SJSA1 (cell line): ENCODE measurements around the gene TPCN2. TPM values are rescaled to one million over a fixed set of nuclear protein-coding genes. Genes with fewer than 3 reads are reported as not detected.

Experiments used
- DNase-seq, 2 experiments: peaks; one replicate each; pipeline ENCODE4 v3.0.0-alpha.2; 2015 to 2020; ENCODE audit warnings: low spot score in 2 of 2, low read depth in 1 of 2
- H3K27ac ChIP-seq: fragments of 250-450 bp; sonication (Bioruptor Pico); 2 replicates; pipeline ENCODE4 v1.5.1; 2020; ENCODE audit warnings: mild to moderate bottlenecking, moderate library complexity
- H3K27me3 ChIP-seq: fragments of 250-450 bp; sonication (Bioruptor Pico); replicated peaks from 2 replicates; pipeline ENCODE4 v1.5.1; 2020; ENCODE audit warnings: mild to moderate bottlenecking, moderate library complexity
- H3K36me3 ChIP-seq: fragments of 250-450 bp; sonication (Bioruptor Pico); 2 replicates; pipeline ENCODE4 v1.5.1; 2020; ENCODE audit warnings: mild to moderate bottlenecking
- H3K4me1 ChIP-seq: fragments of 250-450 bp; sonication (Bioruptor Pico); replicated peaks from 2 replicates; pipeline ENCODE4 v1.6.1; 2021; ENCODE audit warnings: mild to moderate bottlenecking
- H3K4me3 ChIP-seq: fragments of 250-450 bp; sonication (Bioruptor Pico); 2 replicates; pipeline ENCODE4 v1.5.1; 2020; ENCODE audit warnings: mild to moderate bottlenecking
- H3K9me3 ChIP-seq: fragments of 250-450 bp; sonication (Bioruptor Pico); replicated peaks from 2 replicates; pipeline ENCODE4 v1.5.1; 2020; ENCODE audit warnings: mild to moderate bottlenecking
- total RNA-seq: library from RNA; depleted of rRNA; stranded (reverse); fragments of >200 nt; shearing (Covaris generic); gene quantifications from 2 replicates; pipeline ENCODE4 v1.2.3, GENCODE V29; 2014

TPCN2 gene
- total RNA-seq, 1 experiment from 2014 or later: 24.1 TPM

GRCh38 chr11:69014084-69014851, 34.5 kb upstream of the TPCN2 start:
- Histone ChIP-seq H3K9me3 (no peaks in the 10 kb centered on the region), H3K36me3 (no peaks in the 10 kb centered on the region), H3K27ac (no peak overlapping the region), H3K4me1 (peaks cover 66% of the 10 kb centered on the region), H3K4me3 (no peak overlapping the region), H3K27me3 (no peaks in the 10 kb centered on the region)
- peak; percentile 65 to 69 for DNase-seq

GRCh38 chr11:69014898-69015549, 33.7 kb upstream of the TPCN2 start:
- Histone ChIP-seq H3K9me3 (no peaks in the 10 kb centered on the region), H3K27me3 (no peaks in the 10 kb centered on the region), H3K4me1 (peaks cover 58% of the 10 kb centered on the region), H3K36me3 (no peaks in the 10 kb centered on the region), H3K4me3 (no peak overlapping the region), H3K27ac (no peak overlapping the region)
- no peak for DNase-seq

GRCh38 chr11:69017951-69018350, 30.8 kb upstream of the TPCN2 start:
- no peak overlapping the region for H3K27ac ChIP-seq
- no peaks in the 10 kb centered on the region for H3K9me3 ChIP-seq
- H3K27me3 ChIP-seq: no peaks in the 10 kb centered on the region
- no peak for DNase-seq
- no peak overlapping the region for H3K4me3 ChIP-seq
- H3K36me3 ChIP-seq: no peaks in the 10 kb centered on the region
- peaks cover 29% of the 10 kb centered on the region for H3K4me1 ChIP-seq

GRCh38 chr11:69018924-69019323, 29.8 kb upstream of the TPCN2 start:
- peak in 1 of 2 experiments; percentile 71 for DNase-seq
- H3K36me3 ChIP-seq: no peaks in the 10 kb centered on the region
- H3K9me3 ChIP-seq: no peaks in the 10 kb centered on the region
- H3K4me1 ChIP-seq: peaks cover 19% of the 10 kb centered on the region
- no peaks in the 10 kb centered on the region for H3K27me3 ChIP-seq
- H3K27ac ChIP-seq: no peak overlapping the region
- H3K4me3 ChIP-seq: no peak overlapping the region

GRCh38 chr11:69022260-69022659, 26.5 kb upstream of the TPCN2 start:
- H3K27me3 ChIP-seq: no peaks in the 10 kb centered on the region
- DNase-seq: no peak
- H3K36me3 ChIP-seq: no peaks in the 10 kb centered on the region
- H3K4me3 ChIP-seq: no peak overlapping the region
- no peaks in the 10 kb centered on the region for H3K9me3 ChIP-seq
- H3K4me1 ChIP-seq: peaks cover 9% of the 10 kb centered on the region
- H3K27ac ChIP-seq: no peak overlapping the region

- no peaks in the 10 kb centered on the region for H3K36me3 ChIP-seq
- no peak overlapping the region for H3K27ac ChIP-seq
- H3K27me3 ChIP-seq: no peaks in the 10 kb centered on the region
- no peaks in the 10 kb centered on the region for H3K9me3 ChIP-seq
- H3K4me3 ChIP-seq: no peak overlapping the region
- no peak for DNase-seq
- H3K4me1 ChIP-seq: 0 out of 2 replicates have a peak, but pooled peaks cover 4% of the 10 kb centered on the region
Observed at GRCh38 chr11:69024509-69024908, 24.2 kb upstream of the TPCN2 start.

GRCh38 chr11:69027704-69028372, 20.9 kb upstream of the TPCN2 start:
- H3K36me3 ChIP-seq: no peaks in the 10 kb centered on the region
- H3K27ac ChIP-seq: no peak overlapping the region
- H3K9me3 ChIP-seq: no peaks in the 10 kb centered on the region
- no peaks in the 10 kb centered on the region for H3K27me3 ChIP-seq
- no peak overlapping the region for H3K4me3 ChIP-seq
- 0 out of 2 replicates have a peak, but pooled peaks cover 4% of the 10 kb centered on the region for H3K4me1 ChIP-seq
- no peak for DNase-seq

GRCh38 chr11:69030301-69030700, 18.4 kb upstream of the TPCN2 start:
- Histone ChIP-seq H3K27ac (no peak overlapping the region), H3K36me3 (no peaks in the 10 kb centered on the region), H3K4me3 (no peak overlapping the region), H3K9me3 (no peaks in the 10 kb centered on the region), H3K27me3 (no peaks in the 10 kb centered on the region), H3K4me1 (0 out of 2 replicates have a peak, but pooled peaks cover 4% of the 10 kb centered on the region)
- DNase-seq: no peak

GRCh38 chr11:69032833-69033232, 15.9 kb upstream of the TPCN2 start:
- Histone ChIP-seq H3K27ac (no peak overlapping the region), H3K9me3 (no peaks in the 10 kb centered on the region), H3K4me1 (0 out of 2 replicates have a peak, but pooled peaks cover under 1% of the 10 kb centered on the region), H3K4me3 (no peak overlapping the region), H3K36me3 (no peaks in the 10 kb centered on the region), H3K27me3 (no peaks in the 10 kb centered on the region)
- no peak for DNase-seq

GRCh38 chr11:69033431-69033830, 15.3 kb upstream of the TPCN2 start:
- H3K4me3 ChIP-seq: no peak overlapping the region
- H3K9me3 ChIP-seq: no peaks in the 10 kb centered on the region
- no peaks in the 10 kb centered on the region for H3K4me1 ChIP-seq
- no peak overlapping the region for H3K27ac ChIP-seq
- no peaks in the 10 kb centered on the region for H3K36me3 ChIP-seq
- no peaks in the 10 kb centered on the region for H3K27me3 ChIP-seq
- no peak for DNase-seq

GRCh38 chr11:69034123-69034867, 14.4 kb upstream of the TPCN2 start:
- Histone ChIP-seq H3K9me3 (no peaks in the 10 kb centered on the region), H3K36me3 (no peaks in the 10 kb centered on the region), H3K4me1 (peaks cover 5% of the 10 kb centered on the region), H3K4me3 (no peak overlapping the region), H3K27ac (no peak overlapping the region), H3K27me3 (no peaks in the 10 kb centered on the region)
- no peak for DNase-seq

- Histone ChIP-seq H3K4me3 (no peak overlapping the region), H3K4me1 (peaks cover 15% of the 10 kb centered on the region), H3K27ac (no peak overlapping the region), H3K27me3 (no peaks in the 10 kb centered on the region), H3K9me3 (no peaks in the 10 kb centered on the region), H3K36me3 (no peaks in the 10 kb centered on the region)
- no peak for DNase-seq
Observed at GRCh38 chr11:69035150-69035945, 13.4 kb upstream of the TPCN2 start.

GRCh38 chr11:69035946-69036340, 12.8 kb upstream of the TPCN2 start:
- Histone ChIP-seq H3K36me3 (no peaks in the 10 kb centered on the region), H3K4me1 (peaks cover 21% of the 10 kb centered on the region), H3K27ac (no peak overlapping the region), H3K9me3 (no peaks in the 10 kb centered on the region), H3K4me3 (no peak overlapping the region), H3K27me3 (no peaks in the 10 kb centered on the region)
- DNase-seq: no peak
